Measurements from ENCODE around the gene MAPKAP1.

MAPKAP1 gene

GRCh38 chr9:125544484-125544883, 162.5 kb downstream of the MAPKAP1 start:
- Histone ChIP-seq H3K9ac (ENCODE audit: insufficient read length, low read depth) (no peak overlapping the region), H3K27me3 (ENCODE audit: insufficient read depth, insufficient read length) (no peaks in the 10 kb centered on the region), H3K4me3 (ENCODE audit: insufficient read length, low read depth) (no peak overlapping the region), H3K9me3 (ENCODE audit: insufficient read depth, low read length) (no peaks in the 10 kb centered on the region), H3K36me3 (ENCODE audit: insufficient read depth, insufficient read length, low read length) (peaks cover 34% of the 10 kb centered on the region), H3K4me1 (ENCODE audit: insufficient read depth, insufficient read length) (no peaks in the 10 kb centered on the region)
- TF ChIP-seq SUZ12 (IDR thresholded peaks at IDR 0.05; ENCODE audit: extremely low read depth, insufficient read depth, insufficient read length) (no peak), ZNF274 (IDR thresholded peaks at IDR 0.05; ENCODE audit: low read depth, low read length) (no peak), YY1 (IDR thresholded peaks at IDR 0.05; ENCODE audit: insufficient read depth, insufficient read length) (no peak)
- DNase-seq (ENCODE audit: low read depth, low spot score), result no peak

GRCh38 chr9:125541840-125542243, 165.2 kb downstream of the MAPKAP1 start:
- TF ChIP-seq SUZ12 (IDR thresholded peaks at IDR 0.05; ENCODE audit: extremely low read depth, insufficient read depth, insufficient read length) (no peak), YY1 (IDR thresholded peaks at IDR 0.05; ENCODE audit: insufficient read depth, insufficient read length) (no peak), ZNF274 (IDR thresholded peaks at IDR 0.05; ENCODE audit: low read depth, low read length) (no peak)
- H3K36me3 ChIP-seq (ENCODE audit: insufficient read depth, insufficient read length, low read length), result peaks cover 30% of the 10 kb centered on the region
- DNase-seq (ENCODE audit: low read depth, low spot score), result no peak
- H3K4me3 ChIP-seq (ENCODE audit: insufficient read length, low read depth), result no peak overlapping the region
- H3K9ac ChIP-seq (ENCODE audit: insufficient read length, low read depth), result no peak overlapping the region
- no peaks in the 10 kb centered on the region for H3K4me1 ChIP-seq (ENCODE audit: insufficient read depth, insufficient read length)
- H3K9me3 ChIP-seq (ENCODE audit: insufficient read depth, low read length), result no peaks in the 10 kb centered on the region
- H3K27me3 ChIP-seq (ENCODE audit: insufficient read depth, insufficient read length), result no peaks in the 10 kb centered on the region

GRCh38 chr9:125540497-125540896, 166.5 kb downstream of the MAPKAP1 start:
- Histone ChIP-seq H3K36me3 (ENCODE audit: insufficient read depth, insufficient read length, low read length) (peaks cover 17% of the 10 kb centered on the region), H3K9ac (ENCODE audit: insufficient read length, low read depth) (no peak overlapping the region), H3K27me3 (ENCODE audit: insufficient read depth, insufficient read length) (no peaks in the 10 kb centered on the region), H3K4me1 (ENCODE audit: insufficient read depth, insufficient read length) (no peaks in the 10 kb centered on the region), H3K4me3 (ENCODE audit: insufficient read length, low read depth) (no peak overlapping the region), H3K9me3 (ENCODE audit: insufficient read depth, low read length) (no peaks in the 10 kb centered on the region)
- no peak for TF ChIP-seq SUZ12 (IDR thresholded peaks at IDR 0.05; ENCODE audit: extremely low read depth, insufficient read depth, insufficient read length)
- no peak for DNase-seq (ENCODE audit: low read depth, low spot score)

- no peaks in the 10 kb centered on the region for H3K9me3 ChIP-seq (ENCODE audit: insufficient read depth, low read length)
- DNase-seq (ENCODE audit: low read depth, low spot score), result no peak
- no peaks in the 10 kb centered on the region for H3K27me3 ChIP-seq (ENCODE audit: insufficient read depth, insufficient read length)
- no peak overlapping the region for H3K9ac ChIP-seq (ENCODE audit: insufficient read length, low read depth)
- no peak overlapping the region for H3K4me3 ChIP-seq (ENCODE audit: insufficient read length, low read depth)
- TF ChIP-seq ZNF274 (IDR thresholded peaks at IDR 0.05; ENCODE audit: low read depth, low read length) (no peak), YY1 (IDR thresholded peaks at IDR 0.05; ENCODE audit: insufficient read depth, insufficient read length) (no peak), SUZ12 (IDR thresholded peaks at IDR 0.05; ENCODE audit: extremely low read depth, insufficient read depth, insufficient read length) (no peak)
- H3K36me3 ChIP-seq (ENCODE audit: insufficient read depth, insufficient read length, low read length), result peaks cover 20% of the 10 kb centered on the region
- no peaks in the 10 kb centered on the region for H3K4me1 ChIP-seq (ENCODE audit: insufficient read depth, insufficient read length)
These were observed 168.9 kb downstream of the MAPKAP1 start for GRCh38 chr9:125538092-125538473.

- Histone ChIP-seq H3K27me3 (ENCODE audit: insufficient read depth, insufficient read length) (no peaks in the 10 kb centered on the region), H3K9me3 (ENCODE audit: insufficient read depth, low read length) (no peaks in the 10 kb centered on the region), H3K4me1 (ENCODE audit: insufficient read depth, insufficient read length) (no peaks in the 10 kb centered on the region), H3K4me3 (ENCODE audit: insufficient read length, low read depth) (no peak overlapping the region), H3K36me3 (ENCODE audit: insufficient read depth, insufficient read length, low read length) (peaks cover 15% of the 10 kb centered on the region), H3K9ac (ENCODE audit: insufficient read length, low read depth) (no peak overlapping the region)
- no peak for DNase-seq (ENCODE audit: low read depth, low spot score)
- TF ChIP-seq ZNF274 (IDR thresholded peaks at IDR 0.05; ENCODE audit: low read depth, low read length) (no peak), YY1 (IDR thresholded peaks at IDR 0.05; ENCODE audit: insufficient read depth, insufficient read length) (no peak), SUZ12 (IDR thresholded peaks at IDR 0.05; ENCODE audit: extremely low read depth, insufficient read depth, insufficient read length) (no peak)
These were observed 169.4 kb downstream of the MAPKAP1 start for GRCh38 chr9:125537442-125538091.

- TF ChIP-seq SUZ12 (IDR thresholded peaks at IDR 0.05; ENCODE audit: extremely low read depth, insufficient read depth, insufficient read length), result no peak
- no peak for TF ChIP-seq YY1 (IDR thresholded peaks at IDR 0.05; ENCODE audit: insufficient read depth, insufficient read length)
- no peak for TF ChIP-seq ZNF274 (IDR thresholded peaks at IDR 0.05; ENCODE audit: low read depth, low read length)
- H3K4me1 ChIP-seq (ENCODE audit: insufficient read depth, insufficient read length), result no peaks in the 10 kb centered on the region
These were observed 170.2 kb downstream of the MAPKAP1 start for GRCh38 chr9:125536776-125537175.

GRCh38 chr9:125536167-125536772, 170.7 kb downstream of the MAPKAP1 start:
- no peak overlapping the region for H3K9ac ChIP-seq (ENCODE audit: insufficient read length, low read depth)
- H3K9me3 ChIP-seq (ENCODE audit: insufficient read depth, low read length), result no peaks in the 10 kb centered on the region
- H3K4me3 ChIP-seq (ENCODE audit: insufficient read length, low read depth), result no peak overlapping the region
- DNase-seq (ENCODE audit: low read depth, low spot score), result no peak
- no peaks in the 10 kb centered on the region for H3K4me1 ChIP-seq (ENCODE audit: insufficient read depth, insufficient read length)
- TF ChIP-seq YY1 (IDR thresholded peaks at IDR 0.05; ENCODE audit: insufficient read depth, insufficient read length), result no peak
- no peak for TF ChIP-seq SUZ12 (IDR thresholded peaks at IDR 0.05; ENCODE audit: extremely low read depth, insufficient read depth, insufficient read length)
- TF ChIP-seq ZNF274 (IDR thresholded peaks at IDR 0.05; ENCODE audit: low read depth, low read length), result no peak
- H3K36me3 ChIP-seq (ENCODE audit: insufficient read depth, insufficient read length, low read length), result peaks cover 6% of the 10 kb centered on the region
- no peaks in the 10 kb centered on the region for H3K27me3 ChIP-seq (ENCODE audit: insufficient read depth, insufficient read length)

More at GRCh38 chr9:125536776-125537175, 170.2 kb downstream of the MAPKAP1 start:
- peaks cover 11% of the 10 kb centered on the region for H3K36me3 ChIP-seq (ENCODE audit: insufficient read depth, insufficient read length, low read length)
- H3K4me3 ChIP-seq (ENCODE audit: insufficient read length, low read depth), result no peak overlapping the region
- H3K9ac ChIP-seq (ENCODE audit: insufficient read length, low read depth), result no peak overlapping the region
- no peaks in the 10 kb centered on the region for H3K27me3 ChIP-seq (ENCODE audit: insufficient read depth, insufficient read length)
- no peak for DNase-seq (ENCODE audit: low read depth, low spot score)
- no peaks in the 10 kb centered on the region for H3K9me3 ChIP-seq (ENCODE audit: insufficient read depth, low read length)
